Measurements from ENCODE around the gene ZDHHC8.
"Not testable (repeated sequence)": the region's sequence is repeated elsewhere in the genome, so short reads cannot be mapped to it uniquely, and the experiment has no call there.

The ZDHHC8 gene

DNA sequence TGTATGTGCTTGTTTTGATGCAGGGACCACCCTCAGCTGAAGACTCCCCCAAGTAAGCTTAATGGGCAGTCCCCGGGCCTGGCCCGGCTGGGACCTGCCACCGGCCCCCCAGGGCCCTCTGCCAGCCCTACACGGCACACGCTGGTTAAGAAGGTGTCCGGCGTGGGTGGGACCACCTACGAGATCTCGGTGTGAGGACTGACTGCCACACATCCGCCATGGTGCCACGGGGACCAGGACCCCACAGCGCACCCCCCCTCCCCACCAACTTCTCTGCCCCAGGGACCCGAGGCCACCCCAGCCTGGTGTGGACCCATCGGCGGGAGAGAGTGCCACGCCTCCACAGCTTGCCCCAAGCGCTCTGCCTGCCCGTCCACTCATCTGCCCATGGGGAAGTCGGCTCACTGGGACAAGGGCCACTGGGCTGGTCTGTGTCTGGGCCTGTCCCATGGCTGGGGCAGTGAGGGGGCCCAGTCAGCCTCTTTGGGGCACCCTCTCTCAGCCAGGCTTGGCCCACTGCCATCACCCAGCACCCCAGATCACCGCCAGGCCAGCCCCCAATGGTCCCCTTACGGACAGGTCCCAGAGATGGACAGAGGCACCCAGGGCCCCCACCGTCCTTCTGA is 13.7 kb downstream of the ZDHHC8 start:
- DNase-seq: no peak

DNA sequence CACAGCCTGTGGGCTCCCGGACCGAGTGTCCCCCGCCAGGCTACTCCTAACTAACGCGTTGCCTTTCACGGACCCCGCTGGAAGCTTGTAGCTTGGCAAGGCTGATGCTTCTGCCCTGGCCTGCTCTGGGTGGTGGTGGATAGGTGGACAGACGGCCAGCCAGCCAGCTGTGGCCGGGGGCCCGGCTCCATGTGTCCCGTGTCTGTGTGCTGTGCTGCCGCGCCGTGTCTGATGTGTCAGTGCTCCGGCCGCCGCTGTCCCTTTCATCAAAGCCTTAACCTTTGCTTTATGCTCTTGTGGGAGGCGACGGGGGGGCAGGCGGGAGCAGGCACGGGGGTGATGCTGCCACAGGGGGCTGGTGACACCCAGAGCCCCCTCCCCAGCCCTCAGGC is 14.2 kb downstream of the ZDHHC8 start:
- DNase-seq: no peak

DNA sequence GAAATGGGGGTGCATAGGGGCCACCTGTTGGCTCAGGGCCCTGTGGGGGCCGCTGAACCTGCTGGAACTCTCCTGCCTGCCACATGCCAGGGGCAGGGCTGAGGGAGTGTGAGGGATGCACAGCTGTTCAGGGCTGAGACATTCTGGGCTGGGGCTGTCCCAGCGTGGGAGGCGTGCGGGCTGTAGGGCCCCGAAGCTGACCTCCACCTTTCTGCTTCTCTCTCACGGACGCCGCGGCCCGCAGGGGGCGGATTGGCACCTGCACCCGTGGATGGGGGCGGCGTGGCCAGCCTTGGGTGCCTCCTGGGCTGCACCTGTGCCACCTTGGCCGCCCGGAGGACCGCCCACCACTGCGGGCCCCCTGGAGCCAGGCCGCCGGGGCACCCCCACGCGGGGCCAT is 15.2 kb downstream of the ZDHHC8 start:
- no peak for DNase-seq

DNA sequence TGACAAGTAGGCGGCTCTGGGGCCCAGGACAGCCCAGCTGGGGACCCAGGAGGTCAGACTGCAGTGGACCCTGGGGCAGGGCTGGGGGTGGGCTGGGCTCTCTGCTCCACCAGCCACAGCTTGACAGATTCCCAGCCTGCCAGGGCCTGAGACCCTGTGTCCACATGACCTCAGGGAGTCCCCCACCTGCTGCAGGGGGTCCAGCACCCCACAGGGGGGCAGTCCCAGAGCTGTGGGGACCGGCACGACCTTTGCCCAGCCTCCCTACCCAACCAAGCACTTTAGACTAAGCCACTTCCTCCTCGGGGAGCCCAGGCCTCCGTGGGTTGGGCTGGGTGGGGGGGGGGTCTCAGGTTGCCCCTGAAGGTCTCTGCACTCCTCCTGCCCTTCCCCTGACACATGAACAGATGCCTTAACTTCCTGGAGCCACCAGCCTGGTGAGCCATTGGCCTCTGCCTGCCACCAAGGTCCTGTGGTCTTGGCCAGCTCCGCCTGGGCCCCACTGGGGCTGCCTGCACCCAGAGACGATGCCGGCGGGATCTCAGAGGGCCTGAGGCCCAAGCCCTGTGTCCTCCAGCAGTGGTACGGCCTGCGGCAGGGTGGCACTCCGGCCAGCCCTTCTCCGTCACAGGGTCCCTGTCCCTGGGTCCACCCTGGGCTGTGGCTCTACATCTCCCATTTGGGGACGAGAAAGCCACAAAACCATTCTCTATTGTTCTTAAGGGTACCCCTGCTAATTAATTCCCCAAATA is 15.8 kb downstream of the ZDHHC8 start:
- DNase-seq: no peak

DNA sequence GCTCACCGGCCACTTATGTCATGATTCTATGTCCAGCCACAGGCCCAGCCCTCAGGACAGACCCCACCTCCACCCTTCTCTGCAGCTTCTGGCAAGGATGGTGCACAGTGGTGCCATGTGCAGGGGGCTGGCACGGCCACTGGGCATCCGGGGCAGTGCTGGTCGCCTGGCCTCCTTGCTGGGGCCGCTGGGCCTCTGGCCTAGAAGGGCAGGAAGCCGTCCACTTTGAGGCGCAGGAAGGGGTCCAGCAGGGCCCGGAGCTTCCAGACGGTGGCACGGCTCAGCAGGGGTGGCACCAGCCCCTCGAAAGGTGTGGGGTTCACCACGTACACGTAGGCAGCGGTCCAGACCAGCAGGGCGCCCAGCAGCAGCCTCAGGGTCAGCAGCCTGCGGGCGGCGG is 16.8 kb downstream of the ZDHHC8 start:
- DNase-seq: no peak

DNA sequence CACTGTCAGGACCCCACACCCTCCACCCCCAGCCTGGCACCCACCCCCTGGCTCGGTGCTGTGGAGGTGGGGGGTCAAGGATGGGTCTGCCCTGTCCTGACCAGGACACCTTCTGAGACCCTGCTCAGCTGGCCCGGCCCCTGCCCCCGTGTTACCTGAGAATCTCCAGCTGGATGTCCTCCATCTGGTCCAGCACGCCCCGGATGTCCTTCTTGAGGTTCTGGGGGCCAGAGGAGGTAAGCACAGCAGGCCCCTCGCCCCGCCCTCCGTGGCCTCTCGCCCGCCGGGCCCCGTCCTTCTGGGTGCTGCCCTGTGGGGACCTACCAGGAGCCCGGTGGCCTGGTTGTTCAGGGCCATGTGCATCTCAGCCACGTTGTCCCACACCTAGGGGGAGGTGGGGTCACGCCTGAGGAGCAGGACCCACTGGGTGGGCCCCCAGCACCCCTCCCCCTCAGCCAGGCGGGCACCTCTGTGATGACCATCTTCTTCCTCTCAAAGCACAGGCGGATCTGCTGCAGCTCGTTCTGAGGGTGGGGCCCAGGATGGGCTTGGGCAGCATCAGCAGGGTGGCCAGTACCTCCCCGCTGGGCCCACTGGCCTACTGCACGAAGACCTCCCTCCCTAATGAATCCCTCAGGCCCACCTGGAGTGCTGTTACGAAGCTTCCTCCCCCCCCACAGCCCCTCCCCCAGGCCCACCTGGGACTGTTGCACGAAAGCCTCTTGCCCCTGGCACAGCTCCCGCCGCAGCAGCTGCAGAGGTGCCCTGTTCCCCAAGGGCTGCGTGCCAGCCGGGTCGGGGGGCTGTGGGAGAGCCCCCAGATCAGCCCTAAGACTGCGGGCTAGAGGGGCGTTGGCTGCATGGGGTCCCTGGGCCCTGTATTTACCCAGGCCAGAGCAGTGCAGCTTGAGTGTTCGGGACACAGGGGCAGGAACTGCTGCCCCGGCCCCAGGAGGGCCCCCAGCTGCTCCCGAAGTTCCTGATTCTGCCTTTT is 17.9 kb downstream of the ZDHHC8 start:
- DNase-seq: no peak

DNA sequence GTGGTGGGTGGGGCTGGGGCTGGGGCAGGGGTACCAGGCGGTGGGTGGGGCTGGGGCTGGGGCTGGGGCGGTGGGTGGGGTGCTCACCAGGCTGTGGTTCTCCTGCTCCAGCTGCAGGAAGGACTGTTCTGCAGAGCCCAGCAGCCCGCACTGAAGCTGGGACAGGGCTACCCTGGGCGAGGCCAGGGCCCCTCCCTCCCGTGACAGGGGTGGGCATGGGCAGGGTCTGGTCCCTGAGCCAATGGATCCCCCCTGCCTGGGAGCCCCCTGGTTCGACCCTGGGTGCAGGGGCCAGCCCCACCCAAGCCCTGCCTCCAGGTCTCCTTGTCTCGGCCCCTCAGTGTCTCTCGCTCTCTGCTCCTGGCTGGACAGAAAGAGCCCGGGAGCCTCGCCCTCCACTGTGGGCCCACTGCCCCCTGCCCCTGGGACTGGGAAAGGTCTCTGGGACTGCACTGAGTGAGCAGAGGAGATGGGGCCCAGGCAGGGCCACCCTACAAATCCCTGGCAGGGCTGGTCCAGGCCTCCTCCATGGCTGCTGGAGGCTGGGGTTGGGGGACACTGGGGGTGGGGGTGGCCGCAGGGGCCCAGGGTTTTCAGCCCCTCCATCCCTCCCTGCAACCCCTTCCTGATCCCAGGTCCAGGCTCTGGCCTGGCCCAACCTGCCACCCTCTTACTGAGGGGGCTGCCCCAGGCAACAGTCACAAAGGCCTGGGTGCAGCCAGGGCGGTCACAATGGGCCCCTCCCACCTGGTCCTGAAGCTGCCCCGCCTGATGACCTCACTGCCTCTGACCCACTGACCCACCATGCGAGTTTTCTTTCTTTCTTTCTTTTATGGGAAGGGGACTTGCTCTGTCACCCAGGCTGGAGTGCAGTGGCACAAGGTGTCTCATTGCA is 19.0 kb downstream of the ZDHHC8 start, which contains the start of gene CCDC188:
Gene CCDC188, minus strand, starts transcription at position 675 of the 895 bp plus-strand sequence. Its CDS starts 69 bp downstream, at position 606.
- no peak for DNase-seq

DNA sequence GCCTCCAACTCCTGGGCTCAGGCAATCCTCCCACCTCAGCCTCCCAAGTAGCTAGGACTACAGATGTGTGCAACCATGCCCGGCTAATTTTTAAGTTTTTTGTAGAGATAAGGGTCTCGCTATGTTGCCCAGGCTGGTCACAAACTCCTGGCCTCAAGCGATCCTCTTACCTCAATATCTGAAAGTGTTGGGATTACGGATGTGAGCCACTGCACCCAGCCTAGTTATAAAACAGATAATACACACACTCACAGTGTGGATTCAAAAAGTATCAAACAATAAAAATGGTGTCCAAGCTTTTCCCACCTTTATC is 19.6 kb downstream of the ZDHHC8 start:
- no peak for DNase-seq

DNA sequence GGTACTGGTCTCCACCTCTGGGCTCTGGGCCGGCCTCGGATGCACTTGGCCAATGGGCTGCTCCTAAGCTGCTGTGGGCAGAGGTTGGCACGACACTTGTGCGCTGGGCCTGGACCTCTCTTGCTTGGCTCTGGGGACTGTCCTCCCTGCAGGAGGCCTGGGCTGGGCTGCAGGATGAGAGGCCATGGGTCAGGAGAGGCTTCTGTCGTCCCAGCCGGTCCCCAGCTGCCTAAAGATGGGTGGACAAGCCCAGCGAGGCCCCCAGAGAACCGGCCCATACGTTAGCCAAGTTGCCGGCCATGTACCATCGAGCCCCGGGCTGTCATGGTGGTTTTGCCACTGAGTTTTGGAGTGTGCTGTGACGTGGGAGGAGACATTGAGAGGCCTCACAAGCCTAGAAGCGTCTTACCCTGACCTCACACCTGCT is 20.9 kb downstream of the ZDHHC8 start:
- no peak for DNase-seq

DNA sequence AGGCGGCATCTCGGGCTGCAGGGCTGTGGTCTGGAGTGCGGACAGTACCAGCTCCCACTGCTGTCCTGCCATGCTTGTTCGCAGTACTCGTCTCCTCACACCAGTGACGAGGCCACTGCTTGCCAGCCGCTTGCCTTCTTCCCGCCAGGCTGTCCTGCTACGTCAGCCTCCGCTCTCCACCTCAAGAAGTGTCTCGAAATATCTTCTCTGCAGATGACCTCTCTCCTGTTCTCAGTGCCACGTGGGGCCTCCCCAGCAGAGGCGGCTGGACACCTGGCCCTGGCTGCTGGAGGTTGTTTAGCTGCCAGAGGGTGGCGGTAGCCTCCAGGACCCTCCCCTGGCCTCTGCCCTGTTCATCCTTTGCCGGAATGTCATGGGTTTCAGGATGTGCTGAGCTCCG is 22.3 kb downstream of the ZDHHC8 start:
- no peak for DNase-seq

DNA sequence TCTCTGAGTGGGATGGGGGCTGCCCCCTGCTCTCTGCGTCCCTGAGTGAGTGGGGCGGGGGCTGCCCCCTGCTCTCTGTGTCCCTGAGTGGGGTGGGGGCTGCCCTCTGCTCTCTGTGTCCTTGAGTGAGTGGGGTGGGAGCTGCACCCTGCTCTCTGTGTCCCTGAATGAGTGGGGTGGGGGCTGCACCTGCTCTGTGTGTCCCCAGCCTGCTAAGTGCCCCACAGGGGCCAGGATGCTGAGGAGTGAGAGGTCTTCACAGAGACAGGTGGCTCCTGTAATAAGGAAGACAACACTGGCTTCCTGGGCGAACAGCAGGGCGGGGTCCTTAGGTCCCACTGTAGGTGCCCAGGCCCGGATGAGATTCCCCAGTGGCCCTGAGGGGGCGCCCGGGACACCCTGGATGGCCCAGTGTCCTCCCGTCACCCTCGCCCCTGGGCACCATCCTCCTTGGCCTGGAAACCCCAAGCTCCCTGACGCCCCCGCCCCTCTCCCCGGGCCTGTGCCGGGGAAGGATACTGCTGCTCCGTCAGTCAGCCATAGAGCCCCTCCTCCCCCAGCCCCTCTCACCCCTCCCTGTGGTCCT is 23.1 kb downstream of the ZDHHC8 start:
- DNase-seq: no peak

DNA sequence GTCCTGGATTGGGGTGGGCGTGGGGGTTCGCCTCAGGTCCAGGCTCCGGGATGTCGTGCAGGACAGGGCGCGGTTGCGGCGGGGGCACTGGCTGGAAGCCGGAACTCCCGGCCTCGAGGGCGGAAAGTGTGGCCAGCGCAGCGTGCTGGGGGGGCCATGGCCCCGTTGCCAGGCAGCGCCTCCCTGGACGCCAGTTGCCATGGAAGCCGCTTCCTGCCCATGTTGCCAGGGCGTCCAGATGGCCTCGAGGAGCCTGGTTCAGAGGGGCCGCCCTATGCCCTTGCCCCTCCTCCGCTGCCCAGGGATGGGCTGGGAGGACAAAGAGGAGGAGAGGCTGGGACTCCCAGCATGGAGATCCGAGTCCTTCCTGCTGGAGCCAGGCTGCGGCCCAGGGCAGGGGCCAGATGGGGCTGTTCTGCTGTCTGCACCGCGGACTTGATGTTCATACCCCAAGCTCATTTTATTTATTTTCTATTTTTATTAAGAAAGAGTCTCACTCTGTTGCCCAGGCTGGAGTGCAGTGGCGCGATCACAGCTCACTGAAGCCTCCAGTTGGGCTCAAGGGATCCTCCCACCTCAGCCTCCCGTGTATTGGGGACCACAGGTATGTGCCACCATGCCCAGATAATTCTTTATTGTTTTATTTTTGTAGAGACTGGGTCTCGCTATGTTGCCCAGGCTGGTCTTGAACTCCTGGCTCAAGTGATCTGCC is 23.9 kb downstream of the ZDHHC8 start:
- peak in 1 of 2 experiments; percentile 51 for DNase-seq

DNA sequence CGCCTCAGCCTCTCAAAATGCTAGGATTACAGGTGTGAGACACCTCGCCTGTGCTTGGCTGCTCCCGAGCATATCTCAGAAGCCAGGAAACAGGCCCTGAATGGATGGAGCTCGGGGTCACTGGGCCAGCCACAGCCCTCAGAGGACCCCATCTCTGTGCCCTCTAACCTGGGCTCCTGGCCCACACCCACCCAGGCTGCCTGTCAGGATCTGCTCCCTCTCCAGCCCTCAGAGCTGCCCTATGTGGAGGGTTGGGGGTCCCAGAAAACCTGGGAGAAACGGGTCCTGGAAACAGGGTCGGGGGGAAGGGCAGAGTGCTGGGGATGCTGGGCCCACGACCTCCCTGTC is 24.4 kb downstream of the ZDHHC8 start:
- DNase-seq: no peak

DNA sequence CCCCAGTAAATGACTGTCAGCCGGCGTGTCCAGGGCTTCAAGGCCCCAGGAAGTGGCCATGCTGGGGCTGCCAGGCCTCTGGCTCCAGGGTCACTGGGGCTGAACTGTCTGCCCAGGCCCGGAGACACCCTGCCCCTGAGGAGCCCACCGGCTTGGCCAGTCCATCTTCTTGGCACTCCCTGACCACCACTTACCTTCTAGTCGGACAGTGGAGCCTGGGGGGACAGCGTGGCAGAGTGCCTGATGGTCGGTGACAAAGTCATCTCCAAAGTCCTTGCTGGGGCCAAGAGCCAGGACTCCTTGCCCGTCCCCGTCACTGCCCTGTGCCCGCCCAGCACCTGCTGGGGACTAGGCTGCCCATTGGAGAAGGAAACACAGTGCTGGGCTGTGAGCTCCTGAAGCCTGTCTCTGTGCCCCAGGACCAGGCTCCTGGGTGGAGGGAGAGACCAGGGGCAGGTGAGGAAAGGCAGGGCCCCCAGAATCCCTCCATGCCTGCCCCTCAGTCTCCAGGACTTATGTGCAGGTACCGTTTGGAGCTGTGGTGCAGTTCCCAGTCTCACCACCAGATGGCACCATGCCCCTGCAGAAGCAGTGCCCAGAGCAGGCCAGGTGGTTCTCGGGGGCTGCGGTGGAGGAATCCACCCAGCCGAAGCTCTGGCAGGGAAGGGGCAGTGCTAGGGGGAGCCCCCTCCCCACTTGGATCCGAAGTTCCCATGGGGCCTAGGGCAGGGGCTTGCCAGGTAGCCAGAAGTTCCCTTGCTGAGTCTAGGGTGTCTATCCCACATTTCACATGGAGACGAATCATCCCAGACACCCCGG is 25.2 kb downstream of the ZDHHC8 start:
- DNase-seq: peak in 1 of 2 experiments; percentile 60

DNA sequence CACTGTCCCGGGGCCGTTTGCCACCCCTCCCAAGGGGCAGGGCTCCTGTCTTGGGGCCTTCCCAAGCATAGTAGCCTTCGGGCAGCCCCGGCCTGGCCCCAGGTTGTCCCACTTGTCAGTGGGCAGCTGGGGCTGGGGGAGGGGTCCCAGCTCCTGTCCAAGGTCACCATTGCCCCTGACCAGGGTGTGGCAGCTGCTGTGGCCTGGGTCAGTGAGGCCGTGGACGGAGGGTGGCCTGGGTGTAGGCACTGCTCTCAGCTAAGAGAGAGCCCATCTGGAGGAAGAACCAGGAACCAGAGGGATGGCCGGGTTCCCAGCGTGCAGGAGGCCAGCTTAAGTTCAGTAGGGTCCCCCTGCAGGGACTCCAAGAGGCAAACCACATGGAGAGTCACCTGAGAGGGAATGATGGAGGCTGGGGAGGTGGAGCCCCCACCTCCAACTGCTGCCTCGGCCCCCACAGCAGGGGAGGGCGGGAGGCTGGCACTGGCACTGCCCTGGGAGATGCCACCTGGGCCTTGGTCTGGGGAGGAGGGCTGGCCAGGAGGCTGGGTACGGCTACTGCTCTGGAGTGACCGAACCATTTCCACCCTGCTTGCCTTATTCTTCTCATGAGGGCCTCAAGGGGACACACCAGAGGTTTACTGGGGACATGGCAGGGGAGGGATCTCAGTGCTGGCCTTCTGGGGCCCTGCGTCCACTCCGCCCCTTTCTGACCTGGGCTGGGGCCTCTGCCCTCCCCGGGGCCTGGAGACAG is 26.0 kb downstream of the ZDHHC8 start:
- DNase-seq: no peak

DNA sequence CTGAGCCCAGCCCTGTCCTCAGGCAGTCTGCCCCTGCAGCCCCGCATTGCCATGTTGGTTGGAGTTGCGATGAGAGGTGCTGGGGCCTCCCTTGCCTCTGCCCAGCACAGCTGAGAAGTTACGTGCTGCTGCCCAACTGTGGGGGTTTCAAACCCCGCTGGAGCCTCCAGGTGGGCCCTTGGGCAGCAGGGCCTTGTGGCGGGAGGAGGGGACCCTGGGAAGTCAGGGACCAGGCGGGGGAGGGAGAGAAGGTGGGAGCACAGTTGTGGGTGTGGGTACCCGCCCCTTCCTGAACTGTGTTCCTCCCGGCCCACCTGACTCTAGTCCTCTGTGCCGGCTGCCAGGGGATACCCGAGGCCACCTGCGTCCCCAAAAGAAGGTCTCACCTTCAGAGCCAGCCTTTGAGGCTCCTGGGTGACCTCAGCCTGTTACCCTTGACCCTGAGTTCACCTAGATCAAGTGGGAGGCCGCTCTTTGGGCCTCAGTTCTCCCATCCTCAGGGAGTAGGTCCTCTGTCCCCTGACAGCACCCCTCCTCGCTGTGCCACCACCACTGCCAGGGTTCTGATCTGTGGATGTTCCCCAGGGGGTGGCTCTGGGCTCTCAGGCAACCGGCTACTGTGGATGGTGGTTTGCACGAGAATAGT is 26.9 kb downstream of the ZDHHC8 start:
- no peak for DNase-seq

DNA sequence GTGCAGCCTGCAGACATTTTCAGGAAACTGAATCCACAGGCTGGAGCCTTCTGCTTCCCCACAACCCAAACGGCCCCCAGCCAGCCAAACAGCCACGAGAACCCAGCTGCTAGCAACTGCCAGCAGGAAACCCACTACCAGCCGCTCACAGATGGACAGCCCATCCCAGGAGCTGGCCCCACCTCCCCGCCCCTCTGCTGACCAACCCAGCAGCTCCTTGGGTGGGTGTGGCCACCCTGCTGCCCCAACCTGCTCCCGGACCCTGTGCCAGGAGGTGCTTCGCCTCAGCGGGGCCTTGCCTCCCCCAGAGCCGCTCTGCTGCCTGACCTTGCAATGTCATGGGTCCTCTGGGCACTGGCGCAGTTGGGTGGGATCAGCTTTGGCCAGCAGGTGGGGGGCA is 27.5 kb downstream of the ZDHHC8 start:
- no peak for DNase-seq

DNA sequence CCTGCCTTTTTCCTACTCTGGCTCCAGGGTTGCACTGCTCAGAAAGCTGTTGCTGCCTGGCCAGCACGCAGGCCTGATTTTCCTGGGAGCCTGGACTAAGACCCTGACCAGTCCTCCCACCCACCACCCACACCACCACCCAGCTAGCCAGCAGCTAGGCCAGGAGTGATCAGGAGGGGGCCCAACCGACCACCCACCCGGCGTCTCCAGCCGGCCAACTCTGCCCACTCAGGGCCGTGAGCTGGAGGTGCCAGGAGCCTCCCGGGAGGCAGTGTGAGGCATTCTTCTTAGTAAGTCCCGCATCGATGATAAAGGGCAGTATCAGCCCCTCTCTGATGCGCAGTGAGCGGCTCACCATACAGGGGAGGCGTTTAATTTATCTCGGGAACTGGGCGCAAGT is 27.9 kb downstream of the ZDHHC8 start:
- DNase-seq: not testable (repeated sequence)

DNA sequence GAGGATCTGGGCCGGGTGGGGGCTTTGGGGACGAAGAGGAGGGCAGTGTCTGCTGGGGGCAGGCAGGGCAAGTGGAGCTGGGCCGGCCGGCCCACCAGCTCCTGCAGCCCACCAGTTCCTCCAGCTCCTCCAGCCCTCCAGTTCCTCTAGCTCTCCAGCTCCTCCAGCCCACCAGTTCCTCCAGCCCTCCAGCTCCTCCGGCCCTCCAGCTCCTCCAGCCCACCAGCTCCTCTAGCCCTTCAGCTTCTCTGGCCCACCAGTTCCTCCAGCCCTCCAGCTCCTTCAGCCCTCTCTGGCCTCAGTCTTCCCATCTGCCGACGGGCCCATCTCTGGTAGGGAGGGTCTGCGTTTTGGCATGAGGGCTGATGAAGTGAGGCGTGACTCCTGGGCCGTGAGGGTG is 28.4 kb downstream of the ZDHHC8 start:
- DNase-seq: no peak
